Thoracic aorta endothelial cell (primary cell): ENCODE measurements around the gene OR5K2. TPM values are rescaled to one million over a fixed set of nuclear protein-coding genes. Genes with fewer than 3 reads are reported as not detected.

Source experiments
- small RNA-seq: library from RNA; depleted of rRNA; stranded (forward); fragments of <200 nt; gene quantifications from one replicate; pipeline ENCODE3, GENCODE V24; 2012
- total RNA-seq: library from RNA; depleted of rRNA; stranded (reverse); fragments of >200 nt; gene quantifications from 2 replicates; pipeline ENCODE4 v1.2.3, GENCODE V29; 2012

Gene OR5K2
- total RNA-seq = not detected in 2 replicates

GRCh38 chr3:98497381-98497780 lies at the start of gene OR5K2:
OR5K2 (plus strand) TSS chr3:98497681; CDS start chr3:98497681, 0 bp downstream.

DNA sequence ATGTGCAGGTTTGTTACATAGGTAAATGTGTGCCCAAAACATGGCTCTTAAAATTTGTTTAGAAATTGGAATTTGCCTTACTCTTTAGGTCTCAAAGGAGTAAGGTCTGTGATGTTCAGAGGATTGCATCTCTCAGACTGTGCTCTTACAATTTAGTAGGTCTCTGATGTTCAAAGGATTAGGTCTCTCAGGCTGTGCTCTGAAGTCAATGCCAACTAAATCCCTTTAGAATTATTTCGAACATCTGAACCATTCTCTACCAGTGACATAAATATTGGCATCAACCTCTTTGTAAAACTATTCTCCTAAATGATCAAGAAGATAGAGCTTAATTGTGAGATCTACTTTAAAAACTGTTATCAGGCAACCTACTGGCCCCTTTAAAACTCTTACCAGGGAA lies 34.6 kb upstream of the OR5K2 start, which contains the start of gene OR5K1:
Gene OR5K1, plus strand, starts transcription at position 301 of the 400 bp plus-strand sequence. CDS start 6,376 bp downstream, outside the sequence.

GRCh38 chr3:98522544-98523281 lies 25.2 kb downstream of the OR5K2 start, which contains the start of gene CLDND1:
CLDND1 (minus strand) TSS chr3:98522902; CDS start chr3:98521424, 1,478 bp downstream.

DNA sequence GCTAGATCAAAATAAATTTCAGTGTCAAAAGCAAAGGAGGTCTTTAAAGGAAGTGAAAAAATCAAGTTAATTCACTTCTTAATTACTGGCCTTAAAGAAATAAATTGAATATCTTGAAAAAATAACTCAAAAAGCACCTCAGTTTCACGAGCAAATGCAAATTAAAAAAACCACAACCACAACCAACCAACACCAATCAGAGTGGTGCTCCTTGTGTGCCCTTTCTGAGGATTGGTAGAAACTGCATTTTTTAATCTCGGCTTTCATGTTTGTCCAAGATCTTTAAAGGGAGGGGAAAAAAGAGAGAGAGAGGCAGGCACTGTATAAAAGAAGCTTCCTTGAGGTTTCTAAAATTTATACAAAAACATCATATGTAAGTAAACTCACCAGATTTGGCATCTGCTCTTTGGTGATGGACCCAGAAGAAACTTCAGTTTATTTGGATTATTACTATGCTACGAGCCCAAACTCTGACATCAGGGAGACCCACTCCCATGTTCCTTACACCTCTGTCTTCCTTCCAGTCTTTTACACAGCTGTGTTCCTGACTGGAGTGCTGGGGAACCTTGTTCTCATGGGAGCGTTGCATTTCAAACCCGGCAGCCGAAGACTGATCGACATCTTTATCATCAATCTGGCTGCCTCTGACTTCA lies 34.3 kb downstream of the OR5K2 start, which contains the start of gene GPR15:
Gene GPR15, plus strand, starts transcription at position 357 of the 653 bp plus-strand sequence. Its CDS starts 56 bp downstream, at position 413.

Small RNA genes within 50 kb of the gene (small RNA-seq; reads per million reads assigned to genes)
- gene RPL38P4 = not detected

Other genes with a start within 250 kb of the OR5K2 start
- gene OR5H6, start 233.4 kb upstream of the OR5K2 start, total RNA-seq = not detected in 2 replicates
- not detected in 2 replicates for gene OR5H2, start 215.2 kb upstream of the OR5K2 start, total RNA-seq
- not detected in 2 replicates for gene OR5K4, start 143.8 kb upstream of the OR5K2 start, total RNA-seq
- not detected in 2 replicates for gene OR5K3, start 107.0 kb upstream of the OR5K2 start, total RNA-seq
- gene OR5K1, start 34.5 kb upstream of the OR5K2 start, total RNA-seq = not detected in 2 replicates
- 110 and 139 TPM in 2 replicates for gene CLDND1, start 25.2 kb downstream of the OR5K2 start, total RNA-seq
- gene GPR15, start 34.3 kb downstream of the OR5K2 start, total RNA-seq = not detected in 2 replicates
- 26.7 and 28.3 TPM in 2 replicates for gene CPOX, start 95.9 kb downstream of the OR5K2 start, total RNA-seq